Endothelial cell of umbilical vein (primary cell): Measurements from ENCODE around the gene MED17.

Source experiments
- CTCF ChIP-seq, 2 donors: IDR thresholded peaks; 1 replicate in 1 of 2; 2 replicates in 1 of 2; pipeline ENCODE4 v1.5.1; 2011; ENCODE audit warnings: low read length in 2 of 2, mild to moderate bottlenecking in 2 of 2, moderate library complexity in 2 of 2, control low read depth in 1 of 2, inconsistent platforms in 1 of 2, low read depth in 1 of 2; ENCODE audit not compliant: insufficient read depth in 1 of 2; ENCODE audit errors: extremely low read depth in 1 of 2
- EZH2 ChIP-seq: IDR thresholded peaks from 2 replicates; pipeline ENCODE4 v1.6.1; 2012; ENCODE audit warnings: borderline replicate concordance, low read depth, mild to moderate bottlenecking, moderate library complexity, low read length, inconsistent platforms; ENCODE audit not compliant: severe bottlenecking
- MYC ChIP-seq: IDR thresholded peaks from one replicate; pipeline ENCODE4 v1.6.1; 2011; ENCODE audit warnings: mild to moderate bottlenecking, low read depth, low read length
- POLR2A ChIP-seq: IDR thresholded peaks from 2 replicates; pipeline ENCODE4 v1.6.1; 2012; ENCODE audit warnings: low read depth, mild to moderate bottlenecking, control low read depth, low read length

- TF ChIP-seq CTCF (IDR thresholded peaks at IDR 0.05; ENCODE audit: extremely low read depth in 1 of 2, insufficient read depth in 1 of 2, low read depth in 1 of 2, low read length in 2 of 2) = no peak
- TF ChIP-seq POLR2A = no peak
- TF ChIP-seq MYC = no peak
- no peak for TF ChIP-seq EZH2
Measured at GRCh38 chr11:93840180-93840579, 56.1 kb downstream of the MED17 start.
